ENCODE measurements around the gene NDUFB3. TPM values are rescaled to one million over a fixed set of nuclear protein-coding genes. Genes with fewer than 3 reads are reported as not detected.
"Not testable (repeated sequence)": the region's sequence is repeated elsewhere in the genome, so short reads cannot be mapped to it uniquely, and the experiment has no call there.

NDUFB3 gene
- total RNA-seq, 4 donors from 2014 or later, result 32.4 to 47.9 (median 45.9) TPM

DNA sequence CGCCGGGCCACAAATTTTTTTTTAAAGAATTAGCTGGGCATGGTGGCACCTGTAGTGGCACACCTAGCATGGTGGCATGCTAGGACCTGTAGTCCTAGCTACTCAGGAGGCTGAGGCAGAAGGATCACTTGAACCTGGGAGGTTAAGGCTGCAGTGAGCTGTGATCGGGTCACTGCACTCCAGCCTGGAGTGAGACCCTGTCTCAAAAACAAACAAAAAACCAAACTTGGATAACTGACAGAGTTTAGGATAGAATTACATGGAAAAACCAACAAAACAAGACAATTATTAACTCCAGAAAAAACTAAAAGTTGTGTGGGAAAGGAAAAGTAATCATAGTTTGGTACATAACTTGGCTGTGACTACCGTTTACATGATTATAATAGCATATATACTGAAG lies 42.5 kb downstream of the NDUFB3 start:
- ATAC-seq (ENCODE audit: low FRiP score) (no peak), DNase-seq (ENCODE audit: low spot score) (no peak)
- TF ChIP-seq, protein P1, sequence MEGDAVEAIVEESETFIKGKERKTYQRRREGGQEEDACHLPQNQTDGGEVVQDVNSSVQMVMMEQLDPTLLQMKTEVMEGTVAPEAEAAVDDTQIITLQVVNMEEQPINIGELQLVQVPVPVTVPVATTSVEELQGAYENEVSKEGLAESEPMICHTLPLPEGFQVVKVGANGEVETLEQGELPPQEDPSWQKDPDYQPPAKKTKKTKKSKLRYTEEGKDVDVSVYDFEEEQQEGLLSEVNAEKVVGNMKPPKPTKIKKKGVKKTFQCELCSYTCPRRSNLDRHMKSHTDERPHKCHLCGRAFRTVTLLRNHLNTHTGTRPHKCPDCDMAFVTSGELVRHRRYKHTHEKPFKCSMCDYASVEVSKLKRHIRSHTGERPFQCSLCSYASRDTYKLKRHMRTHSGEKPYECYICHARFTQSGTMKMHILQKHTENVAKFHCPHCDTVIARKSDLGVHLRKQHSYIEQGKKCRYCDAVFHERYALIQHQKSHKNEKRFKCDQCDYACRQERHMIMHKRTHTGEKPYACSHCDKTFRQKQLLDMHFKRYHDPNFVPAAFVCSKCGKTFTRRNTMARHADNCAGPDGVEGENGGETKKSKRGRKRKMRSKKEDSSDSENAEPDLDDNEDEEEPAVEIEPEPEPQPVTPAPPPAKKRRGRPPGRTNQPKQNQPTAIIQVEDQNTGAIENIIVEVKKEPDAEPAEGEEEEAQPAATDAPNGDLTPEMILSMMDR (IDR thresholded peaks at IDR 0.05), result no peak

DNA sequence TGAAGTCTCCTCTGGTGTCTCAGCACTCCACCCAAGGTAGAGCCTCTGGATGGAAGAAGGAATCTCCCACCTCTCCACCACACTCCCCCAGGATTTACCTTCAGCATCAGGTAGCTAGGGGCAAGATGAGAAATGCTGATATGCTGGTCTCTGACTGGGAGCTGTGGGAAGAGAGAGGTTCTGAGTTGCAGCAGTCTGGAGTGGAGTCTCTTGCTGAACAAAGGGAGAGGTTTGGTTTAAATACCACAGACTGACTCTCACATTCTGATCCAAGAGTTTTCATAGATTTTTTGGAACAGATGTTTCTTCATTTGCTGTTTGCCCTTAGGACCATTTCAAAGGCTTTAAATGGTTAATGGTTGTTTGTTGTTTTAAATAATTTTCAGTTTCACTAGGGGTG lies 43.0 kb downstream of the NDUFB3 start:
- TF ChIP-seq, protein P1 (IDR thresholded peaks at IDR 0.05), result no peak
- DNase-seq (ENCODE audit: low spot score) (no peak), ATAC-seq (ENCODE audit: low FRiP score) (no peak)

DNA sequence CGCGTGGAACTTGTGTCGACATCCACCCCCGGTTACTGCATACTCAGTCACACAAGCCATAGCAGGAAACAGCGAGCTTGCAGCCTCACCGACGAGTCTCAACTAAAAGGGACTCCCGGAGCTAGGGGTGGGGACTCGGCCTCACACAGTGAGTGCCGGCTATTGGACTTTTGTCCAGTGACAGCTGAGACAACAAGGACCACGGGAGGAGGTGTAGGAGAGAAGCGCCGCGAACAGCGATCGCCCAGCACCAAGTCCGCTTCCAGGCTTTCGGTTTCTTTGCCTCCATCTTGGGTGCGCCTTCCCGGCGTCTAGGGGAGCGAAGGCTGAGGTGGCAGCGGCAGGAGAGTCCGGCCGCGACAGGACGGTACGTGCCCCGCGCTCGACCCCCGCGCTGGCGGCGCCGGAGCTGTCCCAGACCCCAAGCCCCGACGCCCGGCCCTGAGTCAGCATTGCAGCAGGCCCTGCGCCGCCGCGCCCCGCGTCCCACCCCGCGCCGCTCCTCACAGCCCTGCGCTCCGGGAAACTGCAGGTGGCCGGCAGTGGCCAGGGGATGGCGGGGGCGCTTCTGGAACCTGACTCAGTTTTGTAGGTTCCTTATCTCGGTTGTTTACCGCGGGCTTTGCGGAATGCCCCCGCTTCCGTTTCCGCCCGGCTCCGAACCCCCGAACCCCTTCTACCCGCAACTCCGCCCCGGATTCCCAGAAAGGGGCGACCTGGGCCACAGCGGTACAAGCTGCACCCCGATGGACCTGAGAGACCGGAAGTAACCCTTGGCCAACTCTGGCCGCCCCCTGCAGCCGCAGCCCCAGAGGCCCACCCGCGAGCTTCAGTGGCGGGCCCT lies 44.5 kb downstream of the NDUFB3 start, which contains the start of gene CFLAR:
CFLAR (plus strand) TSS at position 50 of the 844 bp plus-strand sequence. CDS start 13,702 bp downstream, outside the sequence.
- no peak for DNase-seq (ENCODE audit: low spot score)
- peak; percentile 71 for ATAC-seq (ENCODE audit: low FRiP score)
- TF ChIP-seq, protein P1 (IDR thresholded peaks at IDR 0.05), result no peak

DNA sequence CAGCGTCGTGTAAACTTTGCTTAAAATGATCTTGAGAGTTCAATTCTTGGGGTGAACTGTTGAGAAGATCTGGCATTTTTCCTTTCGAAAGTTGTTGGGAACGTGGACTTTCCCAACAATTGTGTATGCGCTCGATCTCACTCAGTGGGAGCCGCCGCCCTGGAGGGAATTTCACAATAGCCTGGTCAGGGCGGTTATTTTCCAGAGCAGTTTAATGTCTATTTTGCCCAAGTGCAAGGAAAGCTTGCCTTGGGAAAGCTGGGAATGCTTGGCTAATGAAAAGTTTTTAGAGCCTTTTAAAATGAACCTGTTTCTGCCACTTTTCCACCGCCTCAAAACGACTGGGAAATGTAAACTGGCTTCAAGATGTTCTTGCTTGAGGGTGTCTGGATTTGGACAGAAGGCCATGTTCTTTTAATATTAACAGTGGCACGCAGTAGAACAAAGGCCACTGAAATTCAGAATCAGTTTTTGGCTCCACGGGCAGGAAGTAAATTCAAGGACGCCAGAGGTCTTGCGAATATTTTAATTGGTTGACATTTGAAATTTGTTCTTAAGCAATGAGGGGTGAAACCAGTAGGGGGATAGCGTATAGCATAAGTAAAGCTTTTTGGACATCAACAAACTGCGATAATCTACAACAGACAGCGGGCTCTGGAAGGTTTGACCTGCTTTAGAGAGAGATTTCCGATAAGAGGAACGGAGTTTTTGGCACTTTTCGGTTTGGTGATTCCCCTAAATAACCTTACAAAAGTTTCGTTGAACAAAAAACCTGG lies 45.3 kb downstream of the NDUFB3 start:
- DNase-seq (ENCODE audit: low spot score) (no peak), ATAC-seq (ENCODE audit: low FRiP score) (peak; percentile 52)
- TF ChIP-seq, protein P1 (IDR thresholded peaks at IDR 0.05), result no peak

DNA sequence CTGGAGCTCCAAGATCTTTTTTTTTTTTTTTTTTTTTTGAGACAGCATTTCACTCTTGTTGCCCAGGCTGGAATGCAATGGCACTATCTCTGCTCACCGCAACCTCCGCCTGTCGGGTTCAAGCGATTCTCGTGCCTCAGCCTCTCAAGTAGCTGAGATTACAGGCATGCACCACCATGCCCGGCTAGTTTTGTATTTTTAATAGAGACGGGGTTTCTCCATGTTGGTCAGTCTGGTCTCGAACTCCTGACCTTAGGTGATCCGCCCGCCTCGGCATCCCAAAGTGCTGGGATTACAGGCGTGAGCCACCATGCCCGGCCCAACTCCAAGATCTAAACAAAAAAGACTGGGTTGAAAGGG lies 45.9 kb downstream of the NDUFB3 start:
- not testable (repeated sequence) for ATAC-seq (ENCODE audit: low FRiP score); DNase-seq (ENCODE audit: low spot score)

DNA sequence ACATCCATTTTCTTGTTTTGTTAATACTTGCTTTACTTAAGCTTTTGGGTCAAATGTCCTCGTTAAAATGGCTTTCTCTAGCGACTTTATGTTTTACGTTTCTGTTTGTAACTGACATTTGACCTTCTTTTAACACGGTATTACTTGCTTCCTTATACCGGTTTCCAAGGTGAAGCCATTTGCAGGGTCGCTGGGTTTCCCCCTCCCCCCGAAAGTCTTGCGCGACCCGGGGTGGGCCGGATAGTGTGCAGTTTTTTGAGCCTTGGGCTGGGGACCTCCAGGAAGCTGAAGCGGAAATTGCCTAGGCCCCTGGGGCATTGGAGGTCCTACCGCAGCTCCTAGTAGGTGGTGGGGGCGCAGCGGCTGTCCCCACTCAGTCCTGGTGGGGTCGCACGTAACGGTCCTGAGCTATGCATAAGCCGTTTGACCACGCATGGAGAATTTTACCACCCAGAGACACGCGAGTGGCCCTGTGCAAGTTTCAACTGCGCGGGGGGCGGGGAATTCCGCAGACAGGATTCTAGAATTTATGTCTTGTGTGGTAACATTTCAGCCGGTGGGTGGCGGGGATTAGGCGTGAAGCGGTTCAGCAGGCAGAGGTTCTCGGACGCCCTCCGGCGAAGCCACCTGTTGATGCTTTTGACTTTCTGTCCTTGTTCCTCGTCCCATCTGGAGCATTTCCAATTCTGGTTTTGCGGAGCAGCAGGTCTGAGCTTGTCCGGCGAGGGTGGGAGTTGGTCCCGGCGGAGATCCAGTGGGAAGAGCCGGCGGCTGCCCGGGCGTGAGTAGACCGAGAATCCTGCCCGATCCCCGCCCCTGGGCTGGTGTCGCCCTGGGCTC lies 46.5 kb downstream of the NDUFB3 start:
- TF ChIP-seq, protein P1 (IDR thresholded peaks at IDR 0.05), result no peak
- ATAC-seq (ENCODE audit: low FRiP score) (peak; percentile 40), DNase-seq (ENCODE audit: low spot score) (peak; percentile 83)
